ENCODE measurements around the gene TXK.

The TXK gene

DNA sequence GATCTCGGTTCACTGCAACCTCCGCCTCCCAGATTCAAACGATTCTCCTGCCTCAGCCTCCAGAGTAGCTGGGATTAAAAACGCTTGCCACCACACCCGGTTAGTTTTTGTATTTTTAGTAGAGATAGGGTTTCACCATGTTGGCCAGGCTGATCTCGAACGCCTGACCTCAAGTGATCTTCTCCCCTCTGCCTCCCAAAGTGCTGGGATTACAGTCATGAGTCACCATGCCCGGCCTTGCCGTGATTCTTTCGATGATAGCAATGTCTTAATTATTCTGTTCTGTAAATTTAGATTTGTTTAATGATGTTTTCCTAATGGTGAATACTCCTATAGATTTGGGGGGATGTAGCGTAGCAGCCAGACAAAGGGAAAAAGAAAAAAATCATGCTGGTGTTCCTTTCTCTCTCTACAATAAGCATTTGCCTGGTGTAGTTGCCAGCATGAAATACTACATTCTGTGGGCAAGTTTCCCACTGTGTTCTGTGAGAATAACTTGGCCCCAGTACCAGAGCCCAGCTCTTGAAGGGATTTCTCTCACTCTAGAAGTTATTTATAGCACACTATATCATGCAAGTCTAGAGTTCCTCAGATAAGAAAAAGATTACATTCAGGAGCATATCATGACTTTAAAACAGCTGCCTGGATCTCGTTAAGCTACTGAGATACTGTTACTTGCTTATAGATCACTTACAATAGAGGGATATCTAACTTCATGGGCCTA, 102.1 kb downstream of the TXK start:
- TF ChIP-seq, protein P1, sequence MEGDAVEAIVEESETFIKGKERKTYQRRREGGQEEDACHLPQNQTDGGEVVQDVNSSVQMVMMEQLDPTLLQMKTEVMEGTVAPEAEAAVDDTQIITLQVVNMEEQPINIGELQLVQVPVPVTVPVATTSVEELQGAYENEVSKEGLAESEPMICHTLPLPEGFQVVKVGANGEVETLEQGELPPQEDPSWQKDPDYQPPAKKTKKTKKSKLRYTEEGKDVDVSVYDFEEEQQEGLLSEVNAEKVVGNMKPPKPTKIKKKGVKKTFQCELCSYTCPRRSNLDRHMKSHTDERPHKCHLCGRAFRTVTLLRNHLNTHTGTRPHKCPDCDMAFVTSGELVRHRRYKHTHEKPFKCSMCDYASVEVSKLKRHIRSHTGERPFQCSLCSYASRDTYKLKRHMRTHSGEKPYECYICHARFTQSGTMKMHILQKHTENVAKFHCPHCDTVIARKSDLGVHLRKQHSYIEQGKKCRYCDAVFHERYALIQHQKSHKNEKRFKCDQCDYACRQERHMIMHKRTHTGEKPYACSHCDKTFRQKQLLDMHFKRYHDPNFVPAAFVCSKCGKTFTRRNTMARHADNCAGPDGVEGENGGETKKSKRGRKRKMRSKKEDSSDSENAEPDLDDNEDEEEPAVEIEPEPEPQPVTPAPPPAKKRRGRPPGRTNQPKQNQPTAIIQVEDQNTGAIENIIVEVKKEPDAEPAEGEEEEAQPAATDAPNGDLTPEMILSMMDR (conservative IDR thresholded peaks at IDR 0.05; ENCODE audit: low read length): no peak
- TF ChIP-seq EZH2phosphoT487 (IDR thresholded peaks at IDR 0.05; ENCODE audit: borderline replicate concordance): no peak
- H3F3A ChIP-seq (ENCODE audit: low read depth): no peaks in the 10 kb centered on the region

DNA sequence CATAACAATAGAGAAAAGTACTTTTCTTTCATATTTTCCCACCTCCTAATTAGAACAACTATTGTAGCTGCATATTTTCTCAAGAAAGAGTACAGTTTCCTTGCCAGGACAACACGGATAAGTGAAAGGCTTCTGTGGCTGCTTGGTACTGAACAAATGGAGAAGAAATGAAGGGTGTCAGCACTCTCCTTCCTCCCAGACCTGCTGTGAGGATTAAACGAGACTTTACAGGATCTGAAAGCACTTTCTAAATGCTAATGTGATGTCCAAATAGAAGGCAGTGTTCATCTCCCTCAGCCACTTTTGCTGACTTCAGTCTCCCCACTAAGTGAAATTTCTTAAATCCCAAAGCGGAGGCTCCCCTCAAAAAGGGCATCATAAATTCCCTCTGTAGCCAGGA, 103.6 kb downstream of the TXK start:
- TF ChIP-seq, protein P1 (conservative IDR thresholded peaks at IDR 0.05; ENCODE audit: low read length): no peak
- TF ChIP-seq EZH2phosphoT487 (IDR thresholded peaks at IDR 0.05; ENCODE audit: borderline replicate concordance): no peak
- Histone ChIP-seq H4K20me1 (ENCODE audit: insufficient read depth, low read length, poor library complexity, severe bottlenecking) (no peaks in the 10 kb centered on the region), H3K4me2 (ENCODE audit: low read depth, low read length, poor library complexity, severe bottlenecking) (no peak overlapping the region), H3K27me3 (ENCODE audit: insufficient read depth, low read length, poor library complexity, severe bottlenecking) (no peaks in the 10 kb centered on the region), H3K9me3 (ENCODE audit: insufficient read depth, low read depth, low read length) (no peaks in the 10 kb centered on the region), H3K4me3 (ENCODE audit: low read length, poor library complexity, severe bottlenecking) (no peak overlapping the region), H3K9ac (ENCODE audit: low read depth, low read length, poor library complexity, severe bottlenecking) (no peak overlapping the region), H3K36me3 (ENCODE audit: insufficient read depth, low read length) (no peaks in the 10 kb centered on the region), H2AFZ (ENCODE audit: low read length) (no peak overlapping the region), H3F3A (ENCODE audit: low read depth) (no peaks in the 10 kb centered on the region), H3K4me1 (ENCODE audit: insufficient read depth, low read length, poor library complexity, severe bottlenecking) (no peaks in the 10 kb centered on the region), H3K9me2 (replicated peaks; ENCODE audit: low read depth, low read length) (no peaks in the 10 kb centered on the region), H3K79me2 (ENCODE audit: insufficient read depth, low read length) (no peaks in the 10 kb centered on the region)

More for the DNA sequence above, 102.1 kb downstream of the TXK start:
- Histone ChIP-seq H3K27me3 (ENCODE audit: insufficient read depth, low read length, poor library complexity, severe bottlenecking) (no peaks in the 10 kb centered on the region), H3K9me2 (replicated peaks; ENCODE audit: low read depth, low read length) (no peaks in the 10 kb centered on the region), H3K36me3 (ENCODE audit: insufficient read depth, low read length) (no peaks in the 10 kb centered on the region), H3K4me2 (ENCODE audit: low read depth, low read length, poor library complexity, severe bottlenecking) (no peak overlapping the region), H3K9me3 (ENCODE audit: insufficient read depth, low read depth, low read length) (no peaks in the 10 kb centered on the region), H3K79me2 (ENCODE audit: insufficient read depth, low read length) (no peaks in the 10 kb centered on the region), H2AFZ (ENCODE audit: low read length) (no peak overlapping the region), H3K4me1 (ENCODE audit: insufficient read depth, low read length, poor library complexity, severe bottlenecking) (no peaks in the 10 kb centered on the region), H3K4me3 (ENCODE audit: low read length, poor library complexity, severe bottlenecking) (no peak overlapping the region), H4K20me1 (ENCODE audit: insufficient read depth, low read length, poor library complexity, severe bottlenecking) (no peaks in the 10 kb centered on the region), H3K9ac (ENCODE audit: low read depth, low read length, poor library complexity, severe bottlenecking) (no peak overlapping the region)

DNA sequence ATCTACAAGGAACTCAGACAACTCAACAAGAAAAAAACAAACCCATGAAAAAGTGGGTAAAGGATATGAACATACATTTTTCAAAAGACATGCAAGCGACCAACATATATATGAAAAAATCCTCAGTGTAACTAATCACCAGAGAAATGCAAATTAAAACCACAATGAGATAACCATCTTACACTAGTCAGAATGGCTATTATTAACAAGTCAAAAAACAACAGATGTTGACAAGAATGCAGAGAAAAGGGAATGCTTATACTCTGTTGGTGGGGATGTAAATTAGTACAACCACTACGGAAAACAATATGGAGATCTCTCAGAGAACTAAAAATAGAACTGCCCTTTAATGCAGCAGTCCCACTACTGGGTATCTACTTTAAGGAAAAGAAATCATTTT, 105.4 kb downstream of the TXK start:
- Histone ChIP-seq H3K9me3 (ENCODE audit: insufficient read depth, low read depth, low read length) (no peaks in the 10 kb centered on the region), H4K20me1 (ENCODE audit: insufficient read depth, low read length, poor library complexity, severe bottlenecking) (no peaks in the 10 kb centered on the region), H3K36me3 (ENCODE audit: insufficient read depth, low read length) (no peaks in the 10 kb centered on the region), H3K4me3 (ENCODE audit: low read length, poor library complexity, severe bottlenecking) (no peak overlapping the region), H3K9ac (ENCODE audit: low read depth, low read length, poor library complexity, severe bottlenecking) (no peak overlapping the region), H2AFZ (ENCODE audit: low read length) (no peak overlapping the region), H3K9me2 (replicated peaks; ENCODE audit: low read depth, low read length) (no peaks in the 10 kb centered on the region), H3K4me1 (ENCODE audit: insufficient read depth, low read length, poor library complexity, severe bottlenecking) (no peaks in the 10 kb centered on the region), H3K79me2 (ENCODE audit: insufficient read depth, low read length) (no peaks in the 10 kb centered on the region), H3F3A (ENCODE audit: low read depth) (no peaks in the 10 kb centered on the region), H3K4me2 (ENCODE audit: low read depth, low read length, poor library complexity, severe bottlenecking) (no peak overlapping the region), H3K27me3 (ENCODE audit: insufficient read depth, low read length, poor library complexity, severe bottlenecking) (no peaks in the 10 kb centered on the region)
- TF ChIP-seq, protein P1 (conservative IDR thresholded peaks at IDR 0.05; ENCODE audit: low read length): no peak
- TF ChIP-seq EZH2phosphoT487 (IDR thresholded peaks at IDR 0.05; ENCODE audit: borderline replicate concordance): no peak
